Nephron progenitor cell (in vitro differentiated cells): ENCODE results near the gene SIL1.

ENCODE experiments used
- DNase-seq: peaks from one replicate; pipeline ENCODE4 v3.0.0; 2021
- H3K27ac Mint-ChIP-seq: 2 replicates; pipeline ENCODE4 v1.8.0; 2021; ENCODE audit warnings: mild to moderate bottlenecking, moderate library complexity, mixed read lengths
- H3K27me3 Mint-ChIP-seq: 2 replicates; pipeline ENCODE4 v1.8.0; 2021; ENCODE audit warnings: mild to moderate bottlenecking, low read depth, mixed read lengths; ENCODE audit not compliant: poor library complexity
- H3K36me3 Mint-ChIP-seq: 2 replicates; pipeline ENCODE4 v1.8.0; 2021; ENCODE audit warnings: low read depth, mixed read lengths
- H3K4me1 Mint-ChIP-seq: 2 replicates; pipeline ENCODE4 v1.8.0; 2021; ENCODE audit warnings: mixed read lengths
- H3K4me3 Mint-ChIP-seq: 2 replicates; pipeline ENCODE4 v1.8.0; 2021; ENCODE audit warnings: mild to moderate bottlenecking, moderate library complexity, mixed read lengths
- H3K9me3 Mint-ChIP-seq: 2 replicates; pipeline ENCODE4 v1.8.0; 2021; ENCODE audit warnings: mild to moderate bottlenecking, moderate library complexity, mixed read lengths
- TF ChIP-seq, protein P1 (sequence below): fragments of 200-600 bp; sonication (generic); IDR thresholded peaks from 2 replicates; pipeline ENCODE4 v1.5.0; 2021; ENCODE audit warnings: antibody characterized with exemption

Gene SIL1

DNA sequence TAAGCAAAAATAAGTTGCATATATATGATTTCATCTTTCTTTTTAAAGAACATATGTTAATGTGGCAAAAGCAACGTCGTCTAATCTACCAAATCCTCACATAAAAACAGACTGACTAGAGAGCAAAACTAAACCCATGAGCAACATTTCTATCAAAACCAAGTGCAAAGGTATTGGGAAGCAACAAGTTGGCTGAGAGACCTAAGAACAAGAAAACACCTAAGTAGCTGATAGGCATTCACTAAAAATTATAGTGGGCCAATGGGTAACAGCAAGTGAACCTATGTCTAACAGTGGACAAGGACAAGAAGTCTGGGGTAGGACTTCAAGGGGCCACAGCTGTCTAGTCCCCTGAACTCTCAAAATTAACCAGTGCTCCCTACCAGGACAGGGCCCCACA lies 130.1 kb downstream of the SIL1 start:
- no peaks in the 10 kb centered on the region for H3K36me3 Mint-ChIP-seq
- H3K4me1 Mint-ChIP-seq: peaks cover 35% of the 10 kb centered on the region
- peaks cover 8% of the 10 kb centered on the region for H3K27me3 Mint-ChIP-seq
- H3K27ac Mint-ChIP-seq: peak overlapping the region; percentile 50
- no peak for DNase-seq
- no peaks in the 10 kb centered on the region for H3K9me3 Mint-ChIP-seq
- H3K4me3 Mint-ChIP-seq: no peak overlapping the region
- TF ChIP-seq, protein P1, sequence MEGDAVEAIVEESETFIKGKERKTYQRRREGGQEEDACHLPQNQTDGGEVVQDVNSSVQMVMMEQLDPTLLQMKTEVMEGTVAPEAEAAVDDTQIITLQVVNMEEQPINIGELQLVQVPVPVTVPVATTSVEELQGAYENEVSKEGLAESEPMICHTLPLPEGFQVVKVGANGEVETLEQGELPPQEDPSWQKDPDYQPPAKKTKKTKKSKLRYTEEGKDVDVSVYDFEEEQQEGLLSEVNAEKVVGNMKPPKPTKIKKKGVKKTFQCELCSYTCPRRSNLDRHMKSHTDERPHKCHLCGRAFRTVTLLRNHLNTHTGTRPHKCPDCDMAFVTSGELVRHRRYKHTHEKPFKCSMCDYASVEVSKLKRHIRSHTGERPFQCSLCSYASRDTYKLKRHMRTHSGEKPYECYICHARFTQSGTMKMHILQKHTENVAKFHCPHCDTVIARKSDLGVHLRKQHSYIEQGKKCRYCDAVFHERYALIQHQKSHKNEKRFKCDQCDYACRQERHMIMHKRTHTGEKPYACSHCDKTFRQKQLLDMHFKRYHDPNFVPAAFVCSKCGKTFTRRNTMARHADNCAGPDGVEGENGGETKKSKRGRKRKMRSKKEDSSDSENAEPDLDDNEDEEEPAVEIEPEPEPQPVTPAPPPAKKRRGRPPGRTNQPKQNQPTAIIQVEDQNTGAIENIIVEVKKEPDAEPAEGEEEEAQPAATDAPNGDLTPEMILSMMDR: no peak

DNA sequence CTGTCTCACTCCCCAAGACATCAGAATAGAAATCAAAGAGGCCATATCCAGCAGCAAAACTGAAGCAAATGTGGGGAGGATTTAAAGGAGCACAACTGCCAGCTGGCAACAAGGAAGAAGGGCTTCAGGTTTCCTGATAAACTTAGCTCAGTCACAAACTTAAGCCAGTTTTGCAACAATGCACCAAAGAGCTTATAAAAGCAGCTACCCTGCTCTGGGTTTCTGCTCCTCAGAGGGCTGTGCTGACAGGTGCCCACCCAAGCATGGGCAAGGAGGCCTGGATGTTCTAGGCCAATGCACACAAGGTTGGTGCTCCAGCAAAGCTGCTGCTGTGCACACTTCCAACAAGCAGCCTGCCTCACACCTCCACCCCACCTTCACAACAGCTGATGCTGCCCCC lies 132.9 kb downstream of the SIL1 start:
- no peaks in the 10 kb centered on the region for H3K36me3 Mint-ChIP-seq
- H3K4me1 Mint-ChIP-seq: peaks cover 60% of the 10 kb centered on the region
- H3K9me3 Mint-ChIP-seq: no peaks in the 10 kb centered on the region
- H3K27me3 Mint-ChIP-seq: peaks cover 8% of the 10 kb centered on the region
- TF ChIP-seq, protein P1: no peak
- DNase-seq: peak; percentile 15
- no peak overlapping the region for H3K4me3 Mint-ChIP-seq
- no peak overlapping the region for H3K27ac Mint-ChIP-seq

DNA sequence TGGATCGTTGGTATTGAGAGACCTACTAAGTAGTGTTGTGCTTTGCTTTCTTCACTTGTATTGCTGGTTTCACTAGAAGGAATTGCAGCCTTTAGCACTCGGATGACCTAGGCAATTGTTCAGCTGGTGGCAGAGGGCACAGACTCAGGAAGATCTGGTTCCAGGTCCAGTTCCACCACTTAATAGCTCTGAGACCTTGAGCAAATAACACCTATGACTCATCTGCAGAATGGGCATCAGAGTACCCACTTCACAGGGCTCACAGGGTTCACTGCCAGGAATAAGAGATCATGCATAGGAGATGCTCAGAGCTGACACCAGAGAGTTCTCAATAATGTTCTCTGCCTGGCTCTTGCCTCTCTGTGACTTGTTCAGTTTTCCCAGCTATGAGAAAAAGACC lies 133.6 kb downstream of the SIL1 start:
- TF ChIP-seq, protein P1: no peak
- Mint-ChIP-seq H3K9me3 (no peaks in the 10 kb centered on the region), H3K36me3 (no peaks in the 10 kb centered on the region), H3K4me3 (no peak overlapping the region), H3K27me3 (peaks cover 8% of the 10 kb centered on the region), H3K27ac (no peak overlapping the region), H3K4me1 (peaks cover 60% of the 10 kb centered on the region)
- DNase-seq: no peak

DNA sequence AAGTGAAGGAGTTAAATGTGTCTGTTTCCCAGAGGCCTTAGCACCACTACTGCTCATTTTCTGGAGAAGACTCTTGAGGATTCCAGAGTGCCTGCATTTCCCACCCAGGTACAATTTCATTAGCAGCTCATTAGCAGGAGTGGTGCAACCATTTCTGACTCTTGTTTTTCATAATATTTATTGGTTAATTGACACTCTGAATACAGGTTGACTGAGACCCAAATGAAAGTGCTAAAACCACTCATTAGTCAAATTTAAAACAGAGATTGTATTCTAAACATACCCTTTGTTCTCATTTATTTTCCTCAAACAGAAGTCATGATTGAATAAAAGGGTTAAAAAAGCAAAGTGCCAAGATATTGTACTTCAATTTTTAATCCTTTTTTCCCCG lies 134.5 kb downstream of the SIL1 start:
- H3K4me1 Mint-ChIP-seq: peaks cover 60% of the 10 kb centered on the region
- H3K36me3 Mint-ChIP-seq: peaks cover 1% of the 10 kb centered on the region
- TF ChIP-seq, protein P1: no peak
- peaks cover 6% of the 10 kb centered on the region for H3K9me3 Mint-ChIP-seq
- no peak overlapping the region for H3K27ac Mint-ChIP-seq
- H3K27me3 Mint-ChIP-seq: peaks cover 8% of the 10 kb centered on the region
- H3K4me3 Mint-ChIP-seq: no peak overlapping the region
- DNase-seq: no peak

DNA sequence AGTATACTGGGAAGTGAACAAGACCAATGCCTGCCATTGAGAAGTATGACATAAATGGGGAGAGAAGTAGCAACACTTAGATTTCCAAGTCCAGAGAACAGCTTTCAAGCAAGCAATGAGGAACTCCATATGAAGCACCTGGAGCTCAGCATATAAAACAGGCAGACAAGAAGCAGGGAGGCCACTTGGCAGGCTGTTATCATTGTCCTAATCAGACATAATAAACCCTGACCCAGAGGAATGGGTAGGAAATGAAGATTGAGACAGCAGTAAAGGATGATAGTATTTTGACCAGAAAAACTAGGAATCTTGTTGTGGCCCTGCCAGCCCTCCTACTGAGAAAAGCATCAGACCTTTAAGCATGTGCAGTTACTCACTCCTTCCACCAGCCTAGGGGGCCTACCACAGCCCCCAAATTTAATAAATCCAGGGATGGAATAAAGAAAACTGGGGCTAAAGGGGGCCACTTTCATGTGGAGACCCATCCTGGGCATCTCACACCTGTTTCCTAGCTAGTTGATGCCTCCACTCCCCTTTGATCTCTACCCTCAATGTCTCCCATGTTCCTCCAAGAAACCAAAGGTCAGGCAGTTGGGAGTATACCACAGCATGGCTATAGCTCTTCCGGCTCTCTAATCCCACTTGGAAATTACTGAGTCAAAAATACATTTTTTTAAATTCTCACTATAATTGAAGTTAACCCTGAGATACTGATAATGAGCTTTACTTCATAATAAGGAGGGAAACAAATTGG lies 135.1 kb downstream of the SIL1 start:
- Mint-ChIP-seq H3K9me3 (peaks cover 11% of the 10 kb centered on the region), H3K27ac (no peak overlapping the region), H3K4me1 (peaks cover 60% of the 10 kb centered on the region), H3K36me3 (peaks cover 6% of the 10 kb centered on the region), H3K4me3 (no peak overlapping the region), H3K27me3 (peaks cover 6% of the 10 kb centered on the region)
- TF ChIP-seq, protein P1: no peak
- no peak for DNase-seq

DNA sequence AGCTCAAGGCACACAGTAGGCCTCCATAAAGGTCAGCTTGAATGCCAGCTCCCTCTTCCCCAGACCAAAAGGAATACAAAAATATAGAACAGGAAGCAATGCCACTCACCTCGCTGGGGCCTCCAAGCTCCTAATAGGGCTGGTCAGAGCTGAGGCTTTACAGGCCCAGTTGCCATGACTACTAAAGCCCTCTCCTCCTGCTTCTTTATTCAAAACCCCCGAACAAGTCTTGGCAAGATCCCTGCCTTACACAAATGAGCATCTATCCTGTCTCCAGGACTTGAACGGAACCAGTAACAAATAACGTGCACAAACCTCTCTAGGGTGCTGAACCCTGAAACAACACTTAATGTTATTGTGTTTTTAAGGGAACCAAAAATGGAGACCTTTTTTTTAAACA lies 136.3 kb downstream of the SIL1 start:
- peaks cover 13% of the 10 kb centered on the region for H3K36me3 Mint-ChIP-seq
- TF ChIP-seq, protein P1: no peak
- H3K4me3 Mint-ChIP-seq: no peak overlapping the region
- peaks cover 24% of the 10 kb centered on the region for H3K9me3 Mint-ChIP-seq
- peaks cover 60% of the 10 kb centered on the region for H3K4me1 Mint-ChIP-seq
- peak; percentile 10 for DNase-seq
- peaks cover 3% of the 10 kb centered on the region for H3K27me3 Mint-ChIP-seq
- peak overlapping the region; percentile 56 for H3K27ac Mint-ChIP-seq
